ENCODE results near the gene FEV. TPM values are rescaled to one million over a fixed set of nuclear protein-coding genes. Genes with fewer than 3 reads are reported as not detected.

The FEV gene
- total RNA-seq, result not detected
- long read RNA-seq, result 0 reads

DNA sequence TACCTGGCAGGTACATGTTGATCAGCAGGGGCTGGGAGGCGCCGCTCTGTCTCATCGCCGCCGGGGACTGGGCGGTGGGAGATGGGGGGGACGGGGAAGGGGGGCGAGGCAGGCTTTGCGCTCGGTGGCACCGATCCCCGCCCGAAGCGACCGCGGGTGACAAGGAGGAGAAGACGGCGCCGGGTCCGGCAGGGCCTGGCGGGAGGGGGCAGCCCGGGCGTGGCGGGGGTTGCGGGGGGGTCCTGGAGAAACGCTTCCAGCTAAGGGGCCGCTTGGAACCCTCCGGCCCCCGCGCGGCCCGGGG lies at the start of gene FEV:
TSS of gene FEV (minus strand) at position 164 of the 304 bp plus-strand sequence. CDS start at position 55, 109 bp downstream.
- no peak for ATAC-seq
- Histone ChIP-seq H3K4me3 (peak within 1 kb of the TSS; percentile 14), H3K27me3 (peaks cover 99% of the 10 kb centered on the region), H3K36me3 (no peaks in the 10 kb centered on the region), H3K27ac (no peak within 1 kb of the TSS), H3K9me3 (no peaks in the 10 kb centered on the region), H3K4me1 (peaks cover 41% of the 10 kb centered on the region)
- TF ChIP-seq, protein P1, sequence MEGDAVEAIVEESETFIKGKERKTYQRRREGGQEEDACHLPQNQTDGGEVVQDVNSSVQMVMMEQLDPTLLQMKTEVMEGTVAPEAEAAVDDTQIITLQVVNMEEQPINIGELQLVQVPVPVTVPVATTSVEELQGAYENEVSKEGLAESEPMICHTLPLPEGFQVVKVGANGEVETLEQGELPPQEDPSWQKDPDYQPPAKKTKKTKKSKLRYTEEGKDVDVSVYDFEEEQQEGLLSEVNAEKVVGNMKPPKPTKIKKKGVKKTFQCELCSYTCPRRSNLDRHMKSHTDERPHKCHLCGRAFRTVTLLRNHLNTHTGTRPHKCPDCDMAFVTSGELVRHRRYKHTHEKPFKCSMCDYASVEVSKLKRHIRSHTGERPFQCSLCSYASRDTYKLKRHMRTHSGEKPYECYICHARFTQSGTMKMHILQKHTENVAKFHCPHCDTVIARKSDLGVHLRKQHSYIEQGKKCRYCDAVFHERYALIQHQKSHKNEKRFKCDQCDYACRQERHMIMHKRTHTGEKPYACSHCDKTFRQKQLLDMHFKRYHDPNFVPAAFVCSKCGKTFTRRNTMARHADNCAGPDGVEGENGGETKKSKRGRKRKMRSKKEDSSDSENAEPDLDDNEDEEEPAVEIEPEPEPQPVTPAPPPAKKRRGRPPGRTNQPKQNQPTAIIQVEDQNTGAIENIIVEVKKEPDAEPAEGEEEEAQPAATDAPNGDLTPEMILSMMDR (IDR thresholded peaks at IDR 0.05), result no peak
- intact Hi-C loops (cut with DNase I), result no loop called here
- no peak for DNase-seq

- H3K36me3 ChIP-seq, result no peaks in the 10 kb centered on the region
- H3K27ac ChIP-seq, result no peak overlapping the region
- no peaks in the 10 kb centered on the region for H3K4me1 ChIP-seq
- H3K4me3 ChIP-seq, result no peak overlapping the region
- no peaks in the 10 kb centered on the region for H3K9me3 ChIP-seq
- intact Hi-C loops (cut with DNase I), result no loop called here
- no peak for ATAC-seq
- peaks cover 45% of the 10 kb centered on the region for H3K27me3 ChIP-seq
- TF ChIP-seq, protein P1 (IDR thresholded peaks at IDR 0.05), result no peak
- DNase-seq, result peak; percentile 46
Observed at GRCh38 chr2:219032051-219032745, 47.2 kb upstream of the FEV start.

- TF ChIP-seq, protein P1 (IDR thresholded peaks at IDR 0.05), result no peak
- H3K4me3 ChIP-seq, result no peak overlapping the region
- ATAC-seq, result no peak
- peaks cover 36% of the 10 kb centered on the region for H3K27me3 ChIP-seq
- no peak overlapping the region for H3K27ac ChIP-seq
- intact Hi-C loops (cut with DNase I), result no loop called here
- H3K36me3 ChIP-seq, result no peaks in the 10 kb centered on the region
- no peaks in the 10 kb centered on the region for H3K4me1 ChIP-seq
- DNase-seq, result peak; percentile 40
- no peaks in the 10 kb centered on the region for H3K9me3 ChIP-seq
Observed at GRCh38 chr2:219031005-219031738, 46.2 kb upstream of the FEV start.

- Histone ChIP-seq H3K27ac (no peak overlapping the region), H3K27me3 (peaks cover 33% of the 10 kb centered on the region), H3K4me1 (no peaks in the 10 kb centered on the region), H3K4me3 (no peak overlapping the region), H3K9me3 (no peaks in the 10 kb centered on the region), H3K36me3 (no peaks in the 10 kb centered on the region)
- ATAC-seq (no peak), DNase-seq (peak; percentile 55)
- TF ChIP-seq, protein P1 (IDR thresholded peaks at IDR 0.05), result no peak
- intact Hi-C loops (cut with DNase I), result no loop called here
Observed at GRCh38 chr2:219030177-219030940, 45.4 kb upstream of the FEV start.

DNA sequence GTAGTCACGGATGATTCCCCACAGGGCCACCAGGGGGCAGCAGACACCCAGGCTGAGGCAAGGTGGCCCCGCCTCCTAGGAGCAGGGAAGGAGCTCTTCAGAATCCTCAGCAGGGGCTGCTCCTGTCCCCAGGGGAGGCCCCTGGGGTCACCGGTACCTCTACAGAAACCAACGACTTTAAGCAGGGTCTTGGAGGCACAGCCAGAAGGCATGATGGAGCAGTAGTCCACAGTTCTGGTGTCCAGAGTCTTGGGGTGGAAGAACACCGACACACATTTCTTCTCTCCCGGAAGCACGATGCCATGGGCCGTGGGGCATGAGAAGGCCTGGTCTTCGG lies 44.8 kb upstream of the FEV start:
- H3K4me1 ChIP-seq, result no peaks in the 10 kb centered on the region
- H3K27ac ChIP-seq, result no peak overlapping the region
- H3K4me3 ChIP-seq, result no peak overlapping the region
- DNase-seq (peak; percentile 89), ATAC-seq (peak; percentile 94)
- H3K9me3 ChIP-seq, result no peaks in the 10 kb centered on the region
- intact Hi-C loops (cut with DNase I), result loop anchor here (10.0 kb wide), 1 partner anchor 125 kb away; no protein-coding TSS in a partner anchor
- H3K36me3 ChIP-seq, result no peaks in the 10 kb centered on the region
- H3K27me3 ChIP-seq, result peaks cover 33% of the 10 kb centered on the region
- TF ChIP-seq, protein P1 (IDR thresholded peaks at IDR 0.05), result peak; percentile 99

Measured in upper lobe of right lung (tissue), 1 donor.